HG02759 (cell line): ENCODE measurements around the gene NEU4.

Experiments
- ATAC-seq: cut with Tn5 transposase; IDR thresholded peaks from one replicate; pipeline ENCODE4 v1.9.1; 2021; ENCODE audit warnings: mild to moderate bottlenecking, moderate library complexity; ENCODE audit not compliant: unreplicated experiment

NEU4 gene

DNA sequence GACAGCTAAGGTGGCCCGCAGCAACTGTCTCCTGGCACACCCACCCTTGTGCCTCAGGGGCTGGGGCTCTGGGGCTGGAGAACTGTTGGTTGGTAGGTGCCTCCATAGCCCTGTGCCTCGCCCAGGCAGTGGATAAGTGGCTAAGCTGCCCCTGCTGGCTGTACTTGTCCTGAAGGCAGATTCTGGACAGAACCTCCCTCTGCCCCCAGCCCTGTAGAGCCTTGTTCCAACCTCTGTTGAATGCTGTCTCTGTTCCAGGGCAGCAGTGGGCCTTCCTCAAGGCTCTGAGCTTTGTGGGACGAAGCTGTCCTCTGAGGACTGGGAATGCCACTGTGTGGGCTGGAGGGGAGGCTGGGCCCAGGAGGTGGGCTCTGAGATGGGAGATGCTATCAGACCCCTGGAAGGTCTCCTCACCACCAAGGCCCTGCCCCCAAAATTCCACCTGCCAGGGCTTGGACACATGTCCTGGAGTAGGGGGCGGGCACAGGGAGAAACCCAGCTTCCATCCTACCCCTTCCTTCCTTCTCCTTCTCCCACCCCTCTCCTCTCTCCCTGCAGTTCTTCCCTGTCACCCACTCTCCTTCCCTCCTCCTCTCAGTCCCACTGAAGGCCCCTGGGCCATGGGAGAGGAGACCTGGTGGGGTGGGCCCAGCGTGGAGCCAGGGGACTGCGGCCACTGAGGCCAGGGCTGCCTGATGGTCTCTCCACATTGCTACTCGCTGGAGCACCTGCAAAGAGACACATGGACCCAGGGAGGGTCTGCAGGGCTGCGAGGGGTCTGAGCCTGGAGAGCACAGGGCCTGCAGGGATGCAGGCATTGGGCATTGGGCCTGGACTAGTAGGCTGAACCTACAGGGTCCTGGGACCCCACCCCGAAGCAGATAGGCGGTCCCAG, 51.4 kb downstream of the NEU4 start:
- ATAC-seq = no peak

DNA sequence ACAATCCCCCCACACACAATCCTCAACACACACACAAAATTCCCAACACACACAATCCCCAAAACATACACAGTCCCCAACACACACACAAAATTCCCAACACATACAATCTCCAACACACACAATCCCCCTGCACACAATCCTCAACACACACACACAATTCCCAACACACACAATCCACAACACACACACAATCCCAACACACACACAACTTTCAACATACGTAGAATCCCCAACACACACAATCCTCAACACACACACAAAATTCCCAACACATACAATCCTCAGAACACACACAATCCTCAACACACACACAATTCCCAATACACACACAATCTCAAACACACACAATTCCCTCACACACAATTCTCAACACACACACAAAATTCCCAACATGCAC, 52.3 kb downstream of the NEU4 start:
- no peak for ATAC-seq

DNA sequence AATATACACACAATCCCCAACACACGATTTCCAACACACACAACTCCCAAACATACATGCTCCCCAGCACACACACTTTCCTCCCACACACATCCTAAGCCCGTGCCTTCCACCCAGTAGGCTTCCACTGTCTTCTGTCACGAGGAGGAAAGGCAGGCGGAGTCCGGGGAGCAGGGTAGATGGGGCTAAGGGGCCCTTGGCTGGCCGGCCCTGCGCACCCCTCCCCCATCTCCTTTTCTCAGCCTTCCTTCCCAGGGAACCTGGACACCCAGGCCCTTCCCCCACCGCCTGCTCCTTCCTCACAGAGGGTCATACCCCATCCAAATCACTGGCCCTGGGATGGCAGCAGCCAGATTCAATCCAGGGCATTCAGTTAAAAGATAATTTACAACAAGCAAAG, 53.1 kb downstream of the NEU4 start:
- no peak for ATAC-seq

DNA sequence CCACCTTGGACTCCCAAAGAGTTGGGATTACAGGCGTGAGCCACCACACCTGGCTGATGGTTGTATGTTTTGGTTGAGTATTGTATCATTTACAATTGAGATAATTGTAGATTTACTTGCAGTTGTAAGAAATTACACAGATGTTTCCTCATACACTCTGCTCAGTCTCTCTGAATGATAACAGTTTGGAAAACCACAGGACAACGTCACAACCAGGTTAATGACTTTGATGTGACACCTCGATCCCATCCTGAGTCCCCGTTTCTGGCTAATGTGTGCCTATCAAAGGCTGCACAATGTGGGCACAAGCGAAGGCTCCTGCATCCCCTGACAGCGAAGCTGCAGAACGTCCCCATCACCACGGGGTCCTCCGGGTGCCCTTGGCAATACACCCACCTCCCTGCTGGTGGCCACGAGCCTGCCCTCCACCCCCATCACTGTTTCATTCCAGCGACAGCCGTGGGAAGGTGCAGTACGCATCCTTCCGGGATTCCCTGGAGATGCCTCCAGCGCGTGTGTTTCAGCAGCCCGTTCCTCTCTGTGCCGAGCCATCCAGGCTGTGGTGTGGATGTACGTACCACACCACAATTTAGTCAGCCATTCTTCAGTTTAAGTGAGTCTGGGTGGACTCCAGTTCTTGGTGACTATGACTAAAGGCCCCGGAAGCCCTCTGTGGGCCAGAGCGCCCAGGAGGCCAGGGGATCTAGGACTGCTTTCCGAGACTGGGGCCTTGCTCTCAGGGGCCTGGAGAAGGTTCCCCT, 54.0 kb downstream of the NEU4 start:
- ATAC-seq = no peak

DNA sequence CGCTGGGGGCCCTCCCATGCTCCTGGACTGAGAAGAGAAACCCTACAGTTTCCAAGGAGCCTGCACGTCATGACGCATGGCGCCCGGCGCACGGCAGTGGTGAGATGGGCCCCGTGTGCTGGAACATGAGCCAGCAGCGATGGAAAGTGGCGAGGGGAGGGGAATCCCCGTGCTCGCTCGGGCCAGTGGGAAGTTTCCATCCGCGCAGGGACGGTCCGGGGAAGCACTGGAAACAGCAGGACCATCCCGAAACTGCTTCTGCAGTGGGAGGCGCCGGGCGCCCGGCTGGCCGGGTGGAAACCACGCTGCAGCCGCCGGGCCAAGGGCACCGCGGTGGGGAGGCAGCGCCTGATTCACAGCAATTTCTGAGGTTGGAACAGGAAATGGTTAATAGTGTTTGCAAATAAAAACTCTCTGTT, 54.6 kb downstream of the NEU4 start:
- no peak for ATAC-seq

DNA sequence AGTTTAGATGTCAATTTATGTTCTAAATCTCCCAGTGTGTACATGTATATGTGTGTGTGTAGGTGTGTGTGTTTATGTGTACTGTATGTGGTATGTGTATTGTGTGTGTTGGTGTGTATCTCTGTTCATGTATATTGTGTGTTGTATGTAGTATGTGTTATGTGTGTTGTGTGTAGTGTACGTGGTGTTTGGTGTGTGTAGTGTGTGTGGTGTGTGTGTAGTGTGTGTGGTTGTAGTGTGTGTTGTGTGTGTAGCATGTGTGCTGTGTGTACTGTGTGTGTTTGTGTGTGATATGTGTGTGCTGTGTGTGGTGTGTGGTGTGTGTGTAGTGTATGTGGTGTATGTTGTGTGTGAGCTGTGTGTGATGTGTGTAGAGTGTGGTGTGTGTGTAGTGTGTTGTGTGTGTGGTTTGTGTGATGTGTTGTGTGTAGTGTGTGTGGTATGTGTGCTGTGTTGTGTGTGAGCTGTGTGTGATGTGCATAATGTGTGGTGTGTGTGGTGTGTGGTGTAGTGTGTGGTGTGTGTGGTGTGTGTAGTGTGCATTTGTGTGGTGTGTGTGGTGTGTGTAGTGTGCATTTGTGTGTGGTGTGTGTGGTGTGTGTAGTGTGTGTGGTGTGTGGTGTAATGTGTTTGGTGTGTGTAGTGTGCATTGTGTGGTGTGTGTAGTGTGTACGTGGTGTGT, 55.3 kb downstream of the NEU4 start:
- ATAC-seq = no peak

DNA sequence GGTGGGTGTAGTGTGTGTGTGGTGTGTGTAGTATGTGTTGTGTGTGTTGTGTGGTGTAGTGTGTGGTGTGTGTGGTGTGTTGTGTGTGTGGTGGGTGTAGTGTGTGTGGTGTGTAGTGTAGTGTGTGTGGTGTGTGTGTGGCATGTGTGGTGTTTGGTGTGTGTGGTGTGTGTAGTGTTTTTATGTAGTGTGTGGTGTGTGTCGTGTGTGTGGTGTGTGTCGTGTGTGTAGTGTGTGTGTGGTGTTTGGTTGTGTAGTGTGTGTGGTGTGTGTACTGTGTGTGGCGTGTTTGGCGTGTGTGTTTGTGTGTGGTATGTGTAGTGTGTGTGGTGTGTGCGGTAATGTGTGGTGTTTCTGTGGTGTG, 55.8 kb downstream of the NEU4 start:
- no peak for ATAC-seq

DNA sequence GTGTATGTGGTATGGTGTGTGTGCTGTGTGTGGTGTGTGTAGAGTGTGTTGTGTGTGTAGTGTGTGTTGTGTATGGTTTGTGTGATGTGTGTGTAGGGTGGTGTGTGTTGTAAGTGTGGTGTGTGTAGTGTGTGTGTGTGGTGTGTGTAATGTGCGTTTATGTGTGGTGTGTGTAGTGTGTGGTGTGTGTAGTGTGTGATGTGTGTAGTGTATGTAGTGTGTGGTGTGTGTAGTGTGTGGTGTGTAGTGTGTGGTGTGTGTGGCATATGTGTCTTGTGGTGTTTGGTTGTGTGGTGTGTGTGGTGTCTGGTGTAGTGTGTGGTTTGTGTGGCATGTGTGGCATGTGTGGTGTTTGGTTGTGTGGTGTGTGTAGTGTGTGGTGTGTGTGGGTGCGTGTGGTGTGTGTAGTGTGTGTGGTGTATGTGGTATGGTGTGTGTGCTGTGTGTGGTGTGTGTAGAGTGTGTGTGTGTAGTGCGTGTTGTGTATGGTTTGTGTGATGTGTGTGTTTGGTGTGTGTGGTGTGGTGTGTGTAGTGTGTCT, 56.5 kb downstream of the NEU4 start:
- ATAC-seq = no peak

DNA sequence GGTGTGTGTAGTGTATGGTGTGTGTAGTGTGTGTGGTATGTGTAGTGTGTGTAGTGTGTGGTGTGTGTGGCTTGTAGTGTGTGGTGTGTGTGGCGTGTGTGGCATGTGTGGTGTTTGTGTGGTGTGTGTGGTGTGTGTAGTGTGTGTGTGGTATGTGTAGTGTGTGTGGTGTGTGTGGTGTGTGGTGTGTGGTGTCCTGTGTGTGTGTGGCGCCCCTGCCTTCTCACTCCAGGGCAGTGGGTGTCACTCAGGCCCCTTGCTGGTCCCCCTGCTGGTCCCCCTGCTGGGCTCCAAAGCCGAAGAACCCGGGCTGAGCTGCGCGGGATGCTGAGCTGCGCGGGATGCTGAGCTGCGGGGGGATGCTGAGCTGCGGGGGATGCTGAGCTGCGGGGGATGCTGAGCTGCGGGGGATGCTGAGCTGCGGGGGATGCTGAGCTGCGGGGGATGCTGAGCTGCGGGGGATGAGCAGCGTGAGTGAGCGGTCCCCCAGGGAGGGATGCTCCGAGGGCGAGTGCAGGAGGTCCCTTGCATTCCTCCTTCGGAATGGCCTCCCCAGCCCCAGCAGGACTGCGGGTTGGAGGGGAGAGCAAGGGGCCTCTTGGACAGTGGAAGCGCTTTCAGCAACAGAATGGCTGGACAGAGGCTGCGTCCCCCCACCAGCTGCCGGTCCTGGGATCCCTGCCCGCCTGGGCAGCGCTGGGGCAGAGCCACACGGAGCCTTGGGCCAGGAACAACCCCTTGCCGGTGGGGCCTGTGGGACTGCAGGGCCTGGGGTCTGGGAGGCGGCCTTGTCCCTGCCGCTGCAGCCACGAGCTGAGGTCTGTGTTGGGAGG, 57.2 kb downstream of the NEU4 start:
- ATAC-seq = no peak
